AG04449 (cell line): ENCODE measurements around the gene MYO18A.
"Not testable (repeated sequence)": the region's sequence is repeated elsewhere in the genome, so short reads cannot be mapped to it uniquely, and the experiment has no call there.

Source experiments
- CTCF ChIA-PET: fragments of 350-600 bp; formaldehyde crosslinking; extraction: SDS; loops from one replicate; lab custom pipeline; 2021; ENCODE audit warnings: antibody characterized with exemption; lab: Yijun Ruan, JAX
- POLR2A ChIA-PET: fragments of 400-600, 350-600 bp; formaldehyde crosslinking; extraction: SDS; loops from one replicate; lab custom pipeline; 2020; ENCODE audit warnings: antibody characterized with exemption, inconsistent platforms; lab: Yijun Ruan, JAX
- DNase-seq: peaks from one replicate; pipeline ENCODE4 v3.0.0-alpha.2; 2010; ENCODE audit warnings: low read depth, low spot score
- H3K4me3 ChIP-seq: 2 replicates; pipeline ENCODE4 v1.5.1; 2011; ENCODE audit warnings: low read depth, mild to moderate bottlenecking, control low read depth, low read length
- TF ChIP-seq, protein P1 (sequence below): IDR thresholded peaks from one replicate; pipeline ENCODE4 v1.5.1; 2011; ENCODE audit warnings: mild to moderate bottlenecking, moderate library complexity, low read length, control low read depth, inconsistent platforms; ENCODE audit not compliant: insufficient read depth; ENCODE audit errors: missing control alignments

MYO18A gene

GRCh38 chr17:29148790-29149430, 31.3 kb downstream of the MYO18A start:
- H3K4me3 ChIP-seq, result peak overlapping the region; percentile 54
- ChIA-PET CTCF (interaction anchor here (0.6 to 25.0 kb wide), 42 partner anchors 10 to 534 kb away, joined by 3 to 454 read pairs (median 6); partner anchors contain the start of genes FAM222B and MYO18A), POLR2A (interaction anchor here (0.5 to 1.1 kb wide), 9 partner anchors 9 to 301 kb away, joined by 3 to 7 read pairs (median 3); partner anchors contain the start of genes MYO18A and NUFIP2)
- DNase-seq, result no peak
- TF ChIP-seq, protein P1, sequence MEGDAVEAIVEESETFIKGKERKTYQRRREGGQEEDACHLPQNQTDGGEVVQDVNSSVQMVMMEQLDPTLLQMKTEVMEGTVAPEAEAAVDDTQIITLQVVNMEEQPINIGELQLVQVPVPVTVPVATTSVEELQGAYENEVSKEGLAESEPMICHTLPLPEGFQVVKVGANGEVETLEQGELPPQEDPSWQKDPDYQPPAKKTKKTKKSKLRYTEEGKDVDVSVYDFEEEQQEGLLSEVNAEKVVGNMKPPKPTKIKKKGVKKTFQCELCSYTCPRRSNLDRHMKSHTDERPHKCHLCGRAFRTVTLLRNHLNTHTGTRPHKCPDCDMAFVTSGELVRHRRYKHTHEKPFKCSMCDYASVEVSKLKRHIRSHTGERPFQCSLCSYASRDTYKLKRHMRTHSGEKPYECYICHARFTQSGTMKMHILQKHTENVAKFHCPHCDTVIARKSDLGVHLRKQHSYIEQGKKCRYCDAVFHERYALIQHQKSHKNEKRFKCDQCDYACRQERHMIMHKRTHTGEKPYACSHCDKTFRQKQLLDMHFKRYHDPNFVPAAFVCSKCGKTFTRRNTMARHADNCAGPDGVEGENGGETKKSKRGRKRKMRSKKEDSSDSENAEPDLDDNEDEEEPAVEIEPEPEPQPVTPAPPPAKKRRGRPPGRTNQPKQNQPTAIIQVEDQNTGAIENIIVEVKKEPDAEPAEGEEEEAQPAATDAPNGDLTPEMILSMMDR, result peak; percentile 96

DNA sequence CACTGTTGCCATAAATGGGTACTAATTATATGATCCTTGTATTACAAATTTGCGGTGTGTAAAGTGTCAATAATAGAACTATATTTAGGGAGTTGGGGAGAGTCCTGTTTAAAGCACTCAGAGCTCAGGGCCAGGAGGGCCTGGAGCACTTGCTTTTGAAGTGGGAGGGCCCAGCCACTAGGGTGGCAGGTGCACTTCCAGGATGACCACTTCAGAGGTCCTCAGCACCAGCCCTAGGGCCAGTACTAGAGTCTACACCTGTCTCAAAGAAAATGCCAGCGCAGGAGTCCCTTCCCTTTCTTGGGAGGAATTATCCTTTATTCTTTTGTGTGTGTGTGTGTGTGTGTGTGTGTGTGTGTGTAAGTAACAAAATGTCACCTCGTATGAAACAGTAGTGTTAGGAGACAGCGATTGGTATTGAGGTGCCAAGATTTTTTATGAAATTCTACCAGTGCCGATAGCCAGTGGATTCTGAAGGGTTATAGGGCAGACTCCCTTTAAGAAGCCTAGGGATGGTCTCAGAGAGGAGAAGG, 31.9 kb downstream of the MYO18A start:
- ChIA-PET CTCF (interaction anchor here (0.7 to 25.0 kb wide), 37 partner anchors 10 to 534 kb away, joined by 3 to 454 read pairs (median 8); partner anchors contain the start of gene MYO18A), POLR2A (interaction anchor here (0.5 to 1.1 kb wide), 8 partner anchors 16 to 302 kb away, joined by 3 to 7 read pairs (median 3); partner anchors contain the start of genes MYO18A and NUFIP2)
- peak overlapping the region; percentile 38 for H3K4me3 ChIP-seq
- DNase-seq, result no peak
- TF ChIP-seq, protein P1, result no peak

GRCh38 chr17:29147682-29148081, 32.5 kb downstream of the MYO18A start:
- POLR2A ChIA-PET, result no interaction called here
- no peak overlapping the region for H3K4me3 ChIP-seq
- TF ChIP-seq, protein P1, result no peak
- CTCF ChIA-PET, result interaction anchor here (1.0 to 25.0 kb wide), 24 partner anchors 9 to 389 kb away, joined by 3 to 454 read pairs (median 8); partner anchors contain the start of gene MYO18A
- DNase-seq, result no peak

- DNase-seq, H3K4me3 ChIP-seq: not testable (repeated sequence)
- ChIA-PET POLR2A (interaction anchor here (1.0 kb wide), 1 partner anchor 33 kb away, joined by 4 read pairs; the partner anchor contains the start of gene MYO18A), CTCF (interaction anchor here (1.0 to 25.0 kb wide), 16 partner anchors 9 to 390 kb away, joined by 3 to 454 read pairs (median 14); partner anchors contain the start of gene MYO18A)
Observed at GRCh38 chr17:29147228-29147627, 33.0 kb downstream of the MYO18A start.

DNA sequence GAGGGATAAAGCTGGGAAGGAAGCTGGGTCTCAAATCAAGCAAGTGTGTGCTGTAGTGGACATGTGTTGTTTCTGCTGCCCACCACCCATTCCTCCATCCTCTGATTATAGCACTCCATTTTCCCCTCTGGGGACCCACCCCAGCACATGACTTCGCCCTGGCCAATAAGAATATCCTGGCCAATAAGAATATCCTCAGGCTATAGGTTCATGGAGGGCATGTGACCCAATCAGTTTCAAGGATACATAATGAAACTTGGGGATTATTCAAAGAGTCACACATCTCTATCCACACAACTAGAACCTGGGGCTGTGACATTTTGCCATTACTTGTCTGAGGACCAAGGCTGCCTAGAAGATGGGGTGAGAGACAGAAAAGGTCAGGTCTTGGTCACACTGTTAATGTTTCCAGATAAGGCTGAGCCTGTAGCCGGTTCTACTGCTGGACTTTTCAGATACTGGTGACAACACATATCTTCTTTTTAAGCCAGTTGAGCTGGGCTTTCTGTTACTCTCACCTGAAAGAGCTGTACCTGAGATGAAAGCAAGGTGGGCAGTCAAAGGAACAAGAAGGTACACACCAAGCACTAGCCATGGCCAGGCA, 33.7 kb downstream of the MYO18A start:
- ChIA-PET POLR2A (interaction anchor here (1.0 to 1.6 kb wide), 2 partner anchors 22 to 34 kb away, joined by 4 to 5 read pairs; partner anchors contain the start of gene MYO18A), CTCF (interaction anchor here (0.9 to 25.0 kb wide), 26 partner anchors 8 to 224 kb away, joined by 3 to 454 read pairs (median 8); partner anchors contain the start of genes MYO18A and NUFIP2)
- no peak overlapping the region for H3K4me3 ChIP-seq
- TF ChIP-seq, protein P1, result no peak
- DNase-seq, result no peak

GRCh38 chr17:29145289-29146073, 34.7 kb downstream of the MYO18A start:
- POLR2A ChIA-PET, result interaction anchor here (0.5 to 1.6 kb wide), 3 partner anchors 21 to 194 kb away, joined by 3 to 5 read pairs (median 4); partner anchors contain the start of genes NUFIP2 and PHF12
- TF ChIP-seq, protein P1, result peak; percentile 74
- CTCF ChIA-PET, result interaction anchor here (0.6 to 25.0 kb wide), 42 partner anchors 8 to 425 kb away, joined by 3 to 454 read pairs (median 4); partner anchors contain the start of genes MYO18A and NUFIP2
- no peak for DNase-seq
- no peak overlapping the region for H3K4me3 ChIP-seq
